Ascending aorta (tissue), 2 donors: Measurements from ENCODE around the gene KCNIP4. TPM values are rescaled to one million over a fixed set of nuclear protein-coding genes. Genes with fewer than 3 reads are reported as not detected.

ENCODE experiments used
- DNase-seq, 2 donors: peaks; one replicate each; pipeline ENCODE4 v3.0.0-alpha.2; 2019; ENCODE audit warnings: low spot score in 2 of 2
- H3K27ac ChIP-seq, 2 donors: fragments of 200-600 bp; sonication (generic); one replicate each; pipeline ENCODE4 v1.5.1; 2016 to 2017; ENCODE audit warnings: mild to moderate bottlenecking in 1 of 2
- H3K27me3 ChIP-seq: fragments of 200-600 bp; sonication (generic); one replicate; pipeline ENCODE4 v1.5.1; 2017
- H3K36me3 ChIP-seq, 2 donors: fragments of 200-600 bp; sonication (generic); one replicate each; pipeline ENCODE4 v1.5.1; 2016
- H3K4me1 ChIP-seq, 2 donors: fragments of 200-600 bp; sonication (generic); one replicate each; pipeline ENCODE4 v1.5.1; 2016 to 2017; ENCODE audit warnings: mild to moderate bottlenecking in 1 of 2
- H3K4me3 ChIP-seq, 2 donors: fragments of 200-600 bp; sonication (generic); one replicate each; pipeline ENCODE4 v1.5.1; 2016 to 2017; ENCODE audit warnings: mild to moderate bottlenecking in 1 of 2
- H3K9me3 ChIP-seq, 2 donors: fragments of 200-600 bp; sonication (generic); one replicate each; pipeline ENCODE4 v1.5.1; 2016
- intact Hi-C: fragments of 100-400 bp; cut with DNase I; formaldehyde crosslinking; loops from one replicate; pipeline ENCODE4 v1.15.1; 2023
- total RNA-seq: library from RNA; depleted of rRNA; stranded (reverse); fragments of >200 nt; gene quantifications from one replicate; pipeline ENCODE4 v1.1.0, GENCODE V29; 2016
- TF ChIP-seq, protein P1 (sequence below), 3 experiments: fragments of 200-600 bp in 2 of 3; fragments of 450-650 bp in 1 of 3; sonication (generic) in 2 of 3; IDR thresholded peaks; one replicate each; pipeline ENCODE4 v1.5.1; 2016 to 2019; ENCODE audit warnings: antibody characterized with exemption in 3 of 3, mild to moderate bottlenecking in 1 of 3, moderate library complexity in 1 of 3

The KCNIP4 gene
- total RNA-seq, 1 donor from 2014 or later: not detected

DNA sequence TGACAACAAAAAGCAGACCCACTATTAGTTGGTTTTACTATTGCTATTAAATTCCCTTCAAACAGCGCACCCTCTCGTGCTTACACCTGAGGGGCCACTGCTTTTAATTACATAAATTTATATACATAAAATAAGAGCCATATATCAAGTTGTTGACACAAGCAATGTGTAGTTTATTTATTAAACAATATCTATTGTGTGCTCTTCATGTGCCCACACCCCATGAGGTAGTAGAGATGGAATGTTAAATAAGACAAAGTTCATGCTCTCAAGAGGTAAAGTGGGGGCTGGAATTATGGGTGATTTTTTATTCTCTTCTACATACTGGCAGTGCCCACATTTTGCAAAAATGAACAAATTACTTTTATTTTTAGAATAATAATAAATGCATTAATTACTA lies 47.3 kb downstream of the KCNIP4 start:
- TF ChIP-seq, protein P1, sequence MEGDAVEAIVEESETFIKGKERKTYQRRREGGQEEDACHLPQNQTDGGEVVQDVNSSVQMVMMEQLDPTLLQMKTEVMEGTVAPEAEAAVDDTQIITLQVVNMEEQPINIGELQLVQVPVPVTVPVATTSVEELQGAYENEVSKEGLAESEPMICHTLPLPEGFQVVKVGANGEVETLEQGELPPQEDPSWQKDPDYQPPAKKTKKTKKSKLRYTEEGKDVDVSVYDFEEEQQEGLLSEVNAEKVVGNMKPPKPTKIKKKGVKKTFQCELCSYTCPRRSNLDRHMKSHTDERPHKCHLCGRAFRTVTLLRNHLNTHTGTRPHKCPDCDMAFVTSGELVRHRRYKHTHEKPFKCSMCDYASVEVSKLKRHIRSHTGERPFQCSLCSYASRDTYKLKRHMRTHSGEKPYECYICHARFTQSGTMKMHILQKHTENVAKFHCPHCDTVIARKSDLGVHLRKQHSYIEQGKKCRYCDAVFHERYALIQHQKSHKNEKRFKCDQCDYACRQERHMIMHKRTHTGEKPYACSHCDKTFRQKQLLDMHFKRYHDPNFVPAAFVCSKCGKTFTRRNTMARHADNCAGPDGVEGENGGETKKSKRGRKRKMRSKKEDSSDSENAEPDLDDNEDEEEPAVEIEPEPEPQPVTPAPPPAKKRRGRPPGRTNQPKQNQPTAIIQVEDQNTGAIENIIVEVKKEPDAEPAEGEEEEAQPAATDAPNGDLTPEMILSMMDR (IDR thresholded peaks at IDR 0.05): no peak
- intact Hi-C loops: no loop called here
- no peaks in the 10 kb centered on the region for H3K4me1 ChIP-seq
- peaks cover 0 to 9% of the 10 kb centered on the region in 2 donors for H3K9me3 ChIP-seq
- H3K27ac ChIP-seq: no peak overlapping the region
- no peaks in the 10 kb centered on the region for H3K36me3 ChIP-seq
- no peak overlapping the region for H3K4me3 ChIP-seq
- no peaks in the 10 kb centered on the region for H3K27me3 ChIP-seq
- DNase-seq: no peak

DNA sequence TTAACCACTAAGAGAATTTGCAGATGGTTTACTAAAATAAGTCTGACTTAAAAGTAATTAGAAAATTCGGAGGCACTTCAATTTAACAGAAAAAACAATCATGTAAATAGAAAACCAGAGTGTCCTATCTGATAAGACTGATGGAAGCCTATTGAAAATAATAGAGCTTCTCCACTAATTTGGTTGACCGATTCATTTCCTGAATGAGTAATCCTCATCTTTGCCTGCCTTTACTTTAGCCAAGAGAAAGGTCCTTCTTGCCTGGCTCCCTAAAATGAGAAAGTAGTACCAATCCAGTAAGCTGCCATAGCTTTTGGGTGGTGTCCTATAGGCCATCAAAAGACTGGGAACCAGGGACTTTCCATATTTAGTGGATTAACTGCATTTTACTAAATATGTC lies 48.4 kb downstream of the KCNIP4 start:
- intact Hi-C loops: no loop called here
- DNase-seq: no peak
- TF ChIP-seq, protein P1 (IDR thresholded peaks at IDR 0.05): no peak
- Histone ChIP-seq H3K27ac (no peak overlapping the region), H3K4me1 (no peaks in the 10 kb centered on the region), H3K4me3 (no peak overlapping the region), H3K27me3 (no peaks in the 10 kb centered on the region), H3K9me3 (peaks cover 0 to 9% of the 10 kb centered on the region in 2 donors), H3K36me3 (no peaks in the 10 kb centered on the region)

- no peak overlapping the region for H3K4me3 ChIP-seq
- DNase-seq: no peak
- intact Hi-C loops: no loop called here
- H3K27ac ChIP-seq: no peak overlapping the region
- TF ChIP-seq, protein P1 (IDR thresholded peaks at IDR 0.05): no peak
- H3K27me3 ChIP-seq: no peaks in the 10 kb centered on the region
- peaks cover 0 to 9% of the 10 kb centered on the region in 2 donors for H3K9me3 ChIP-seq
- H3K4me1 ChIP-seq: no peaks in the 10 kb centered on the region
- no peaks in the 10 kb centered on the region for H3K36me3 ChIP-seq
Observed at GRCh38 chr4:21898101-21898500, 50.5 kb downstream of the KCNIP4 start.

DNA sequence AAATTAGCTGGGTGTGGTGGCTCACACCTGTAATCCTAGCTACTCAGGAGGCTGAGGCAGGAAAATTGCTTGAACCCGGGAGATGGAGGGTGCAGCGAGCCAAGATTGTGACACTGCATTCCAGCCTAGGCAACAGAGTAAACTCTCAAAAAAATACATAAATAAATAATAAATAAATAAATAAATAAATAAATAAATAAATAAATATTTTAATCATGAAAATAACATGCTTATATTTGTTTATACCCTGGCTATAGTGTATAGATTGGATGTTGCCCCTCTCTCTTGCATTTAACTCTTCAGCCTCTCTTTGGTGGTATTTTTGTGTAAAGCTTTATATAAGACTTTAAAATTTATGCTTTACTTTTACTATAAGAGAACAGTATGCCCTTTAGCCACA lies 51.8 kb downstream of the KCNIP4 start:
- Histone ChIP-seq H3K9me3 (peaks cover 0 to 9% of the 10 kb centered on the region in 2 donors), H3K27ac (no peak overlapping the region), H3K36me3 (no peaks in the 10 kb centered on the region), H3K4me3 (no peak overlapping the region), H3K4me1 (no peaks in the 10 kb centered on the region), H3K27me3 (no peaks in the 10 kb centered on the region)
- TF ChIP-seq, protein P1 (IDR thresholded peaks at IDR 0.05): no peak
- intact Hi-C loops: no loop called here
- no peak for DNase-seq

GRCh38 chr4:21893136-21893535 lies 55.4 kb downstream of the KCNIP4 start:
- DNase-seq: no peak
- peaks cover 0 to 5% of the 10 kb centered on the region in 2 donors for H3K9me3 ChIP-seq
- no peaks in the 10 kb centered on the region for H3K36me3 ChIP-seq
- H3K27ac ChIP-seq: no peak overlapping the region
- TF ChIP-seq, protein P1 (IDR thresholded peaks at IDR 0.05): no peak
- intact Hi-C loops: no loop called here
- H3K4me1 ChIP-seq: no peaks in the 10 kb centered on the region
- no peak overlapping the region for H3K4me3 ChIP-seq
- H3K27me3 ChIP-seq: no peaks in the 10 kb centered on the region

- TF ChIP-seq, protein P1 (IDR thresholded peaks at IDR 0.05): no peak
- no peak for DNase-seq
- Histone ChIP-seq H3K27me3 (no peaks in the 10 kb centered on the region), H3K9me3 (no peaks in the 10 kb centered on the region), H3K36me3 (no peaks in the 10 kb centered on the region), H3K4me3 (no peak overlapping the region), H3K27ac (no peak overlapping the region), H3K4me1 (no peaks in the 10 kb centered on the region)
- intact Hi-C loops: no loop called here
Observed at GRCh38 chr4:21890231-21890630, 58.3 kb downstream of the KCNIP4 start.
